Inflammatory macrophage treated with lipopolysaccharide for 4 hours (primary cell): ENCODE measurements around the gene MYO1D.
A peak's percentile ranks its signal among the peaks of the same experiment; 100 is the strongest.
"Not testable (repeated sequence)": the region's sequence is repeated elsewhere in the genome, so short reads cannot be mapped to it uniquely, and the experiment has no call there.

ENCODE experiments used
- DNase-seq: peaks from one replicate; pipeline ENCODE4 v3.0.0-alpha.2; 2020

The MYO1D gene

GRCh38 chr17:32876417-32877163 is at the start of gene MYO1D:
TSS of gene MYO1D (minus strand) at chr17:32877124. CDS start at chr17:32876872, 252 bp downstream.
- DNase-seq = no peak

- DNase-seq = no peak
These were observed 49.3 kb upstream of the MYO1D start for GRCh38 chr17:32926183-32926582.

- DNase-seq = not testable (repeated sequence)
These were observed 47.0 kb upstream of the MYO1D start for GRCh38 chr17:32923905-32924304.

GRCh38 chr17:32921017-32921416 is 44.1 kb upstream of the MYO1D start:
- DNase-seq = no peak

- DNase-seq = no peak
These were observed 43.4 kb upstream of the MYO1D start for GRCh38 chr17:32920293-32920692.

GRCh38 chr17:32919876-32920275 is 43.0 kb upstream of the MYO1D start:
- DNase-seq = not testable (repeated sequence)

GRCh38 chr17:32917842-32918241 is 40.9 kb upstream of the MYO1D start:
- DNase-seq = no peak

GRCh38 chr17:32917081-32917480 is 40.2 kb upstream of the MYO1D start:
- DNase-seq = no peak

GRCh38 chr17:32916134-32916533 is 39.2 kb upstream of the MYO1D start:
- no peak for DNase-seq

- DNase-seq = no peak
These were observed 38.3 kb upstream of the MYO1D start for GRCh38 chr17:32915245-32915644.

- DNase-seq = no peak
These were observed 37.3 kb upstream of the MYO1D start for GRCh38 chr17:32914181-32914580.

- no peak for DNase-seq
These were observed 36.7 kb upstream of the MYO1D start for GRCh38 chr17:32913593-32913992.

GRCh38 chr17:32912218-32912897 is 35.4 kb upstream of the MYO1D start:
- no peak for DNase-seq

GRCh38 chr17:32910769-32911168 is 33.8 kb upstream of the MYO1D start:
- DNase-seq = no peak

- DNase-seq = peak; percentile 60
These were observed 33.0 kb upstream of the MYO1D start for GRCh38 chr17:32909787-32910369.

GRCh38 chr17:32907583-32907982 is 30.7 kb upstream of the MYO1D start:
- no peak for DNase-seq

- no peak for DNase-seq
These were observed 28.0 kb upstream of the MYO1D start for GRCh38 chr17:32904891-32905290.

- DNase-seq = no peak
These were observed 27.1 kb upstream of the MYO1D start for GRCh38 chr17:32903774-32904673.

GRCh38 chr17:32901743-32902142 is 24.8 kb upstream of the MYO1D start:
- DNase-seq = no peak

GRCh38 chr17:32899236-32900013 is 22.5 kb upstream of the MYO1D start:
- no peak for DNase-seq

GRCh38 chr17:32896647-32897258 is 19.8 kb upstream of the MYO1D start:
- no peak for DNase-seq

GRCh38 chr17:32894245-32894644 is 17.3 kb upstream of the MYO1D start:
- DNase-seq = no peak
